Vagina (tissue), 2 donors: ENCODE measurements around the gene LRMDA.

Experiments used
- CTCF ChIP-seq, 3 experiments: fragments of 450-650 bp in 2 of 3; fragments of 200-600 bp in 1 of 3; sonication (generic) in 1 of 3; IDR thresholded peaks; one replicate each; pipeline ENCODE4 v1.5.1; 2017 to 2019; ENCODE audit warnings: antibody characterized with exemption in 3 of 3, mild to moderate bottlenecking in 2 of 3, moderate library complexity in 2 of 3
- POLR2A ChIP-seq, 2 donors: fragments of 450-650 bp; IDR thresholded peaks; one replicate each; pipeline ENCODE4 v1.6.1; 2017; ENCODE audit warnings: antibody characterized with exemption in 2 of 2, mild to moderate bottlenecking in 2 of 2, moderate library complexity in 2 of 2

GRCh38 chr10:76453332-76453731 is 1021.9 kb downstream of the LRMDA start:
- TF ChIP-seq CTCF (IDR thresholded peaks at IDR 0.05) (no peak), POLR2A (IDR thresholded peaks at IDR 0.05) (no peak)
